Breast epithelium (tissue), 4 donors: ENCODE data around the gene SMTNL1. TPM values are rescaled to one million over a fixed set of nuclear protein-coding genes. Genes with fewer than 3 reads are reported as not detected.
A peak's percentile ranks its signal among the peaks of the same experiment; 100 is the strongest.

Source experiments
- DNase-seq, 2 donors: peaks; one replicate each; pipeline ENCODE4 v3.0.0-alpha.2; 2019; ENCODE audit warnings: low spot score in 2 of 2
- H3K27ac ChIP-seq, 2 donors: fragments of 200-600 bp; sonication (generic) in 1 of 2; one replicate each; pipeline ENCODE4 v1.5.1; 2016 to 2019; ENCODE audit warnings: mild to moderate bottlenecking in 1 of 2
- H3K27me3 ChIP-seq, 2 donors: fragments of 200-600 bp; sonication (generic) in 1 of 2; one replicate each; pipeline versions ENCODE4 v1.5.1 to v1.6.0; 2017 to 2019; ENCODE audit warnings: control low read depth in 1 of 2, mild to moderate bottlenecking in 1 of 2
- H3K36me3 ChIP-seq: fragments of 200-600 bp; one replicate; pipeline ENCODE4 v1.5.1; 2019
- H3K4me1 ChIP-seq, 2 donors: fragments of 200-600 bp; sonication (generic); one replicate each; pipeline ENCODE4 v1.5.1; 2016 to 2019; ENCODE audit warnings: control low read depth in 1 of 2
- H3K4me3 ChIP-seq, 3 donors: fragments of 200-600 bp; sonication (generic); 1 replicate in 2 of 3; 2 replicates in 1 of 3; pipeline ENCODE4 v1.5.1; 2016 to 2019; ENCODE audit warnings: mild to moderate bottlenecking in 3 of 3, moderate library complexity in 2 of 3
- H3K9me3 ChIP-seq, 2 donors: fragments of 200-600 bp; sonication (generic) in 1 of 2; one replicate each; pipeline ENCODE4 v1.5.1; 2016 to 2019; ENCODE audit warnings: control low read depth in 1 of 2
- CTCF ChIP-seq, 3 donors: fragments of 450-650 bp; IDR thresholded peaks; one replicate each; pipeline ENCODE4 v1.5.1; 2016 to 2017; ENCODE audit warnings: antibody characterized with exemption in 3 of 3, mild to moderate bottlenecking in 3 of 3, moderate library complexity in 3 of 3
- POLR2A ChIP-seq: fragments of 450-650 bp; IDR thresholded peaks from one replicate; pipeline ENCODE4 v1.6.1; 2016; ENCODE audit warnings: antibody characterized with exemption, mild to moderate bottlenecking, moderate library complexity
- POLR2AphosphoS5 ChIP-seq, 3 donors: sonication (generic); formaldehyde crosslinking; IDR thresholded peaks; one replicate each; pipeline ENCODE4 v1.6.1; 2017; ENCODE audit warnings: antibody characterized with exemption in 3 of 3
- intact Hi-C: fragments of 100-400 bp; cut with DNase I; formaldehyde crosslinking; loops from one replicate; pipeline ENCODE4 v1.15.1; 2023; ENCODE audit warnings: low total_unique reads
- total RNA-seq, 3 donors: library from RNA; depleted of rRNA; stranded (reverse); fragments of >200 nt; gene quantifications; one replicate each; pipeline ENCODE4 v1.1.0, GENCODE V29; 2016

Gene SMTNL1
- total RNA-seq = not detected

GRCh38 chr11:57536947-57537619, at the start of gene SMTNL1:
Gene SMTNL1, plus strand, starts transcription at chr11:57537595. Its CDS starts 5,048 bp downstream, at chr11:57542643.
- intact Hi-C loops = loop anchor here (5.0 kb wide), 1 partner anchor 620 kb away; no protein-coding TSS in a partner anchor
- Histone ChIP-seq H3K27me3 (no peaks in the 10 kb centered on the region), H3K4me3 (no peak within 1 kb of the TSS), H3K36me3 (no peaks in the 10 kb centered on the region), H3K9me3 (no peaks in the 10 kb centered on the region), H3K4me1 (no peaks in the 10 kb centered on the region), H3K27ac (no peak within 1 kb of the TSS)
- no peak for TF ChIP-seq POLR2AphosphoS5 (IDR thresholded peaks at IDR 0.05)
- no peak for TF ChIP-seq CTCF (IDR thresholded peaks at IDR 0.05)
- no peak for TF ChIP-seq POLR2A
- DNase-seq = no peak

DNA sequence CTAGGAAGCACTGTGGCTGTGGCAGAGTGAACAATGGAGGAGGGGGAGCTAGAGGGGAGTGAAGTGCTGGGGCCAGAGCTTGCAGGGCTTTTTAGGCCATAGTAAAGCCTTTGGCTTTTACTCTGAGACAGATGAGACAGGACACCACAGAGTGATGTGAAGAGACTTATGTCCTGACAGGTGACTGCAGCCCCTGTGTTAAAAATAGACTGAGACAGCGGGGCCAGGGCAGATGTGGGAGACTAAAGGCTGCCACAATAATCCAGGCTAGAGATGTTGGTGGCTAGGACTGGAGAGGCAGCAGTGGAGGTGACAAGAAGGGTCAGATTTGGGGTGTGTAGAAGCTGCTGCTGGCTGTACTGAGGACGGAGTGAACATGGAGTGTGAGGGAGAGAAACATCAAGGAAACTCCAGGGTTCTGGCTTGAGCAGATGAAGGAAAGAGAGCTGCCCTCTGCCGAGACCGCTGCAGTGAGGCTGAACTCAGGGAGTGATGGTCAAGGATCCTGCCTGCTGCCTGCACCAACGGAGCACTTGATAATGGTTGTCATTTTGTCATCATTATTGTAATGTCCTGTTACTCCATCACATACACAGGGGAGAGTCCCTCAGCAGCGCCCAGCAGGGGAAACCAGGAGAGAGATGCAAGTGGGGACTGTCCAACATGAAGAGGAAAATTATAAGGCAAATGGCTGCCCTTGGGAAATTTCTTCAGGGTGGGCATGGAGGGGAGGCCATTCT, 49.3 kb upstream of the SMTNL1 start:
- intact Hi-C loops = loop anchor here (5.0 kb wide), 1 partner anchor 1954 kb away; no protein-coding TSS in a partner anchor
- Histone ChIP-seq H3K4me3 (no peak overlapping the region), H3K9me3 (no peaks in the 10 kb centered on the region), H3K27me3 (no peaks in the 10 kb centered on the region), H3K27ac (no peak overlapping the region), H3K36me3 (no peaks in the 10 kb centered on the region), H3K4me1 (no peaks in the 10 kb centered on the region)
- no peak for TF ChIP-seq POLR2AphosphoS5 (IDR thresholded peaks at IDR 0.05)
- no peak for DNase-seq

GRCh38 chr11:57490456-57491248, 46.7 kb upstream of the SMTNL1 start:
- DNase-seq = no peak
- Histone ChIP-seq H3K27ac (no peak overlapping the region), H3K36me3 (no peaks in the 10 kb centered on the region), H3K9me3 (no peaks in the 10 kb centered on the region), H3K27me3 (no peaks in the 10 kb centered on the region), H3K4me1 (no peaks in the 10 kb centered on the region), H3K4me3 (no peak overlapping the region)
- TF ChIP-seq CTCF (IDR thresholded peaks at IDR 0.05) (no peak), POLR2AphosphoS5 (IDR thresholded peaks at IDR 0.05) (no peak), POLR2A (no peak)
- intact Hi-C loops = no loop called here

- Histone ChIP-seq H3K36me3 (no peaks in the 10 kb centered on the region), H3K4me1 (no peaks in the 10 kb centered on the region), H3K9me3 (no peaks in the 10 kb centered on the region), H3K27me3 (no peaks in the 10 kb centered on the region), H3K27ac (no peak overlapping the region), H3K4me3 (no peak overlapping the region)
- TF ChIP-seq CTCF (IDR thresholded peaks at IDR 0.05) = peak in 1 of 3 donors; percentile 17
- TF ChIP-seq POLR2A = no peak
- no peak for TF ChIP-seq POLR2AphosphoS5 (IDR thresholded peaks at IDR 0.05)
- intact Hi-C loops = loop anchor here (1.0 kb wide), 1 partner anchor 21 kb away; no protein-coding TSS in a partner anchor
- DNase-seq = no peak
These were observed 45.9 kb upstream of the SMTNL1 start for GRCh38 chr11:57491371-57492061.
